Stomach (tissue), 9 donors: ENCODE results near the gene MINDY2. TPM values are rescaled to one million over a fixed set of nuclear protein-coding genes. Genes with fewer than 3 reads are reported as not detected.

Source experiments
- DNase-seq, 2 donors: peaks; one replicate each; pipeline versions ENCODE4 v3.0.0 to v3.0.0-alpha.2; 2013 to 2019
- H3K27ac ChIP-seq, 5 donors: fragments of 200-600 bp in 4 of 5; sonication (generic) in 4 of 5; one replicate each; pipeline ENCODE4 v1.5.1; 2013 to 2019; ENCODE audit warnings: mild to moderate bottlenecking in 1 of 5, moderate library complexity in 1 of 5
- H3K27me3 ChIP-seq, 3 donors: fragments of 200-600 bp; sonication (generic); one replicate each; pipeline ENCODE4 v1.5.1; 2017 to 2019; ENCODE audit warnings: mixed run types in 1 of 3
- H3K36me3 ChIP-seq, 4 donors: fragments of 200-600 bp; sonication (generic); 1 replicate in 3 of 4; 2 replicates in 1 of 4; pipeline ENCODE4 v1.5.1; 2016 to 2019
- H3K4me1 ChIP-seq, 4 donors: fragments of 200-600 bp; sonication (generic); one replicate each; pipeline ENCODE4 v1.5.1; 2016 to 2019
- H3K4me3 ChIP-seq, 4 donors: fragments of 200-600 bp; sonication (generic) in 3 of 4; one replicate each; pipeline ENCODE4 v1.5.1; 2016 to 2019; ENCODE audit warnings: mild to moderate bottlenecking in 1 of 4
- H3K9me3 ChIP-seq, 4 donors: fragments of 200-600 bp; sonication (generic); one replicate each; pipeline ENCODE4 v1.5.1; 2016 to 2019
- EP300 ChIP-seq: sonication (generic); formaldehyde crosslinking; IDR thresholded peaks from one replicate; pipeline ENCODE4 v1.6.1; 2017; ENCODE audit warnings: antibody characterized with exemption
- POLR2A ChIP-seq, 4 donors: fragments of 450-650 bp; IDR thresholded peaks; one replicate each; pipeline ENCODE4 v1.6.1; 2016; ENCODE audit warnings: antibody characterized with exemption in 4 of 4, control low read depth in 2 of 4, mild to moderate bottlenecking in 1 of 4, moderate library complexity in 1 of 4
- POLR2AphosphoS5 ChIP-seq, 3 donors: sonication (generic); formaldehyde crosslinking; IDR thresholded peaks; one replicate each; pipeline ENCODE4 v1.6.1; 2016; ENCODE audit warnings: antibody characterized with exemption in 3 of 3
- WGBS, 5 donors: extraction: QIAGEN DNeasy Blood & Tissue Kit in 3 of 5; methylation state at CpG; one replicate each; pipeline versions ENCODE4 v1.1.5 to v1.1.7; 2013 to 2018; 5-methylcytosine and 5-hydroxymethylcytosine counted together
- intact Hi-C: fragments of 100-400 bp; cut with DNase I; formaldehyde crosslinking; loops from one replicate; pipeline ENCODE4 v1.15.1; 2023; ENCODE audit warnings: low total_unique reads
- polyA plus RNA-seq, 3 donors: library from polyadenylated mRNA; stranded (reverse); fragments of 200-250 nt; gene quantifications; one replicate each; pipeline ENCODE4 v1.2.3, GENCODE V29; 2013
- total RNA-seq, 5 donors: library from RNA; depleted of rRNA; stranded (reverse); fragments of >200 nt; gene quantifications; one replicate each; pipeline versions ENCODE4 v1.1.0 to v1.2.3, GENCODE V29; 2014 to 2016
- TF ChIP-seq, protein P1 (sequence below), 7 experiments: fragments of 450-650 bp in 4 of 7; fragments of 200-600 bp in 3 of 7; sonication (generic) in 3 of 7; IDR thresholded peaks; one replicate each; pipeline ENCODE4 v1.5.1; 2016 to 2019; ENCODE audit warnings: antibody characterized with exemption in 7 of 7, control low read depth in 2 of 7, mild to moderate bottlenecking in 1 of 7
- donor health status: healthy with polysubstance abuse.
- donor health status: Bipolar disorder and iron deficiency.
- donor health status: healthy.

MINDY2 gene
- total and polyA plus RNA-seq, 8 donors: 3.1 to 34.1 (median 7.5) TPM

GRCh38 chr15:58898150-58898680 lies 127.1 kb downstream of the MINDY2 start:
- peaks cover 35 to 84% (median 75%) of the 10 kb centered on the region in 4 donors for H3K36me3 ChIP-seq
- H3K4me1 ChIP-seq: no peaks in the 10 kb centered on the region
- no peak for DNase-seq
- no peak for TF ChIP-seq POLR2A (IDR thresholded peaks at IDR 0.05)
- no peak for TF ChIP-seq POLR2AphosphoS5 (IDR thresholded peaks at IDR 0.05)
- H3K9me3 ChIP-seq: no peaks in the 10 kb centered on the region
- no peaks in the 10 kb centered on the region for H3K27me3 ChIP-seq
- intact Hi-C loops: no loop called here
- WGBS, 5 donors: 54 to 84% (median 70%) methylated on average over 1 of the region's 1 CpG
- no peak overlapping the region for H3K4me3 ChIP-seq
- no peak overlapping the region for H3K27ac ChIP-seq

DNA sequence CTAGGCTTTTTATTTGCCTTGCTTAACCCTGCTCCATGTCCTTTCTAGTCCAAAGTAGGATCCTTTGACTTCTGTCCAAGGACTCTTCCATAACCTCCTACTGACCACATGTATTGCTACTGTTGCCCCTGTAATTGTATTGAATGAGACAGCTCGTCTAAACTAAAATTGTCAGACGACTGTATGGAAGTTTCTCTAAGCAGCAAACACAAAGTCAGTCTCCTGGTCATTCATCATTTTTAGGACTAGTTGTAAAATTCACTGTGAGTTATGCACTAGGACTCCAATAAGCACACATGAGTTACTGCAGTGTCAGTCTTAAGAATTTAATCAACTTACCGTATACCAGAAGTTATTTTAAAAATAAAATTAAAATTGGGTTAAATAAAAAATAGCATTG lies 129.5 kb downstream of the MINDY2 start:
- WGBS, 5 donors: 83 to 91% (median 87%) methylated on average over 3 of the region's 3 CpGs
- Histone ChIP-seq H3K27ac (no peak overlapping the region), H3K4me1 (peaks cover 0 to under 1% (median 0%) of the 10 kb centered on the region in 4 donors), H3K9me3 (no peaks in the 10 kb centered on the region), H3K4me3 (no peak overlapping the region), H3K36me3 (peaks cover 24 to 84% (median 69%) of the 10 kb centered on the region in 4 donors), H3K27me3 (no peaks in the 10 kb centered on the region)
- TF ChIP-seq, protein P1, sequence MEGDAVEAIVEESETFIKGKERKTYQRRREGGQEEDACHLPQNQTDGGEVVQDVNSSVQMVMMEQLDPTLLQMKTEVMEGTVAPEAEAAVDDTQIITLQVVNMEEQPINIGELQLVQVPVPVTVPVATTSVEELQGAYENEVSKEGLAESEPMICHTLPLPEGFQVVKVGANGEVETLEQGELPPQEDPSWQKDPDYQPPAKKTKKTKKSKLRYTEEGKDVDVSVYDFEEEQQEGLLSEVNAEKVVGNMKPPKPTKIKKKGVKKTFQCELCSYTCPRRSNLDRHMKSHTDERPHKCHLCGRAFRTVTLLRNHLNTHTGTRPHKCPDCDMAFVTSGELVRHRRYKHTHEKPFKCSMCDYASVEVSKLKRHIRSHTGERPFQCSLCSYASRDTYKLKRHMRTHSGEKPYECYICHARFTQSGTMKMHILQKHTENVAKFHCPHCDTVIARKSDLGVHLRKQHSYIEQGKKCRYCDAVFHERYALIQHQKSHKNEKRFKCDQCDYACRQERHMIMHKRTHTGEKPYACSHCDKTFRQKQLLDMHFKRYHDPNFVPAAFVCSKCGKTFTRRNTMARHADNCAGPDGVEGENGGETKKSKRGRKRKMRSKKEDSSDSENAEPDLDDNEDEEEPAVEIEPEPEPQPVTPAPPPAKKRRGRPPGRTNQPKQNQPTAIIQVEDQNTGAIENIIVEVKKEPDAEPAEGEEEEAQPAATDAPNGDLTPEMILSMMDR (IDR thresholded peaks at IDR 0.05): no peak
- no peak for TF ChIP-seq POLR2A (IDR thresholded peaks at IDR 0.05)
- no peak for TF ChIP-seq POLR2AphosphoS5 (IDR thresholded peaks at IDR 0.05)
- TF ChIP-seq EP300: no peak
- intact Hi-C loops: no loop called here
- no peak for DNase-seq

GRCh38 chr15:58908550-58909309 lies 137.6 kb downstream of the MINDY2 start:
- intact Hi-C loops: no loop called here
- no peak for TF ChIP-seq POLR2AphosphoS5 (IDR thresholded peaks at IDR 0.05)
- TF ChIP-seq, protein P1 (IDR thresholded peaks at IDR 0.05): no peak
- no peak for TF ChIP-seq EP300
- no peak for TF ChIP-seq POLR2A (IDR thresholded peaks at IDR 0.05)

GRCh38 chr15:58909616-58910015 lies 138.5 kb downstream of the MINDY2 start:
- no peaks in the 10 kb centered on the region for H3K27me3 ChIP-seq
- no peak overlapping the region for H3K27ac ChIP-seq
- no peaks in the 10 kb centered on the region for H3K9me3 ChIP-seq
- peaks cover 12 to 84% (median 73%) of the 10 kb centered on the region in 4 donors for H3K36me3 ChIP-seq
- intact Hi-C loops: no loop called here
- H3K4me1 ChIP-seq: peaks cover 0 to 41% (median 7%) of the 10 kb centered on the region in 4 donors
- TF ChIP-seq, protein P1 (IDR thresholded peaks at IDR 0.05): no peak
- TF ChIP-seq POLR2AphosphoS5 (IDR thresholded peaks at IDR 0.05) (no peak), POLR2A (IDR thresholded peaks at IDR 0.05) (no peak), EP300 (no peak)
- no peak for DNase-seq
- 87 to 97% (median 90%) methylated on average over 1 of the region's 1 CpG for WGBS, 5 donors
- no peak overlapping the region for H3K4me3 ChIP-seq

More at GRCh38 chr15:58908550-58909309, 137.6 kb downstream of the MINDY2 start:
- Histone ChIP-seq H3K36me3 (peaks cover 4 to 83% (median 70%) of the 10 kb centered on the region in 4 donors), H3K9me3 (no peaks in the 10 kb centered on the region), H3K4me3 (no peak overlapping the region), H3K4me1 (peaks cover 0 to 41% (median 7%) of the 10 kb centered on the region in 4 donors), H3K27me3 (no peaks in the 10 kb centered on the region), H3K27ac (no peak overlapping the region)
- 82 to 91% (median 86%) methylated on average over 6 of the region's 6 CpGs for WGBS, 5 donors
- DNase-seq: no peak

GRCh38 chr15:58910456-58910855 lies 139.4 kb downstream of the MINDY2 start:
- H3K4me1 ChIP-seq: peaks cover 0 to 41% (median 7%) of the 10 kb centered on the region in 4 donors
- H3K9me3 ChIP-seq: no peaks in the 10 kb centered on the region
- peaks cover 17 to 81% (median 72%) of the 10 kb centered on the region in 4 donors for H3K36me3 ChIP-seq
- no peaks in the 10 kb centered on the region for H3K27me3 ChIP-seq
- DNase-seq: no peak
- no peak overlapping the region for H3K4me3 ChIP-seq
- TF ChIP-seq EP300 (no peak), POLR2A (IDR thresholded peaks at IDR 0.05) (no peak), POLR2AphosphoS5 (IDR thresholded peaks at IDR 0.05) (no peak)
- TF ChIP-seq, protein P1 (IDR thresholded peaks at IDR 0.05): no peak
- intact Hi-C loops: no loop called here
- 84 to 95% (median 89%) methylated on average over 4 of the region's 4 CpGs for WGBS, 5 donors
- no peak overlapping the region for H3K27ac ChIP-seq
